Erythroblast (primary cell): Measurements from ENCODE around the gene PAN2.
A peak's percentile ranks its signal among the peaks of the same experiment; 100 is the strongest.
"Not testable (repeated sequence)": the region's sequence is repeated elsewhere in the genome, so short reads cannot be mapped to it uniquely, and the experiment has no call there.

Experiments used
- DNase-seq, 2 experiments: peaks; one replicate each; lab custom pipeline; 2025; lab: John Stamatoyannopoulos, UW
- GATA1 ChIP-seq: IDR thresholded peaks from 2 replicates; pipeline ENCODE4 v1.6.1; 2011; ENCODE audit warnings: low read depth, mild to moderate bottlenecking, control low read depth, low read length, moderate library complexity
- POLR2A ChIP-seq: IDR thresholded peaks from 2 replicates; pipeline ENCODE4 v1.6.1; 2011; ENCODE audit warnings: mild to moderate bottlenecking, low read length

The PAN2 gene

DNA sequence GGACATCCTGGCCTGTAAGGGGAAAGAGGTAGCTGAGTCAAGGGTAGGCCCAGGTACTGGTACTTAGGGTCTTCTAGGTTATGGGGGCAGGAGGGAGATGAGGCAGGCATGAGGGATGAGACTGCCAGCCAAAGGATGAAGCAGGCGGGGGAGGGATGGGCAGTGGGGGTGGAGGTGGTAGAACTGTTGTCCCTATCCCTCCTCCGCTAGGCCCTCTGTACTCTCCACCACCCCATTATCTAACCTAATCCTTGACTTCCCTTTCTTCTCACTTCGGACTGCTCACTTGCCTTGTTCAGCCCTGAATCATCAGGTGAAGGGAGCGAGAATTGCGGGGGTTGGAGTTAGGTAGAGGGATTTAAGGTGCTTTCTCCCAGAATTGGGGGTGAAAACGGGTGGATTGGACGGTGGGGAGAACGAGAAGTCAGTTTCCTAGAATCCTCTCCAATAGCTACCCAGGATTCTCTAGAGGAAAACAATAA is 562 bp downstream of the PAN2 start:
- DNase-seq, result no peak
- no peak for TF ChIP-seq POLR2A
- no peak for TF ChIP-seq GATA1

DNA sequence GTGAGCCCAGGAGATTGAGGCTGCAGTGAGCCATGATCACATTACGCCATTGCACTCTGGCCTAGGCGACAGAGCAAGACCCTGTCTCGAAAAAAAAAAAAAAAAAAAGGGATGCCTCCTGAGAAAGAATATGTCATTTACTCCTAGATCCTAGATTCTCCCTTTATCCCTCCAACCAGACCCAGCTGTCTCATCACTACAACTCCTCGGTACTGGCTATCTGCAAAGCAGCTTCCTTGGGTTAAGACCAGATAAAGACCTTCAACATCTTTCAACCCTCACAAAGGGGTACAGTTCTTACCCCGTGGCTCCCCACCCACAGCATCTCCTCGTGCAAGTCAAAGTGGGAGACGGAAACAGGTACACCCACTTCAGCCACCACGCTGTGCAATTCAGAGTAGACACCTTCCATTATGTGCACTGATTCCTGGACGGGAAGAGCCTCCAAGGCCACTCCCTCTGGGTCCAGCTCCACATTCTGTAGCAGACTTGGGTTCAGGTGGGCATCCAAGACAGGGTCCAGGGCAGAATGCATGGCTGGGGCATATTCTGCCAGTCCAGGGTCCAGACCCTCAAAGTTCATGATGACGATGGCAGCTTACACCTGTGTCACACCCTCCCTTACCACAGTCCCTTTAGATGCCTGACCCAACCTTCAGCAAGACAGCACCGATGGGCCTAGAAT is 1.1 kb downstream of the PAN2 start:
- TF ChIP-seq POLR2A (no peak), GATA1 (no peak)
- DNase-seq, result peak in 1 of 2 experiments; percentile 18

DNA sequence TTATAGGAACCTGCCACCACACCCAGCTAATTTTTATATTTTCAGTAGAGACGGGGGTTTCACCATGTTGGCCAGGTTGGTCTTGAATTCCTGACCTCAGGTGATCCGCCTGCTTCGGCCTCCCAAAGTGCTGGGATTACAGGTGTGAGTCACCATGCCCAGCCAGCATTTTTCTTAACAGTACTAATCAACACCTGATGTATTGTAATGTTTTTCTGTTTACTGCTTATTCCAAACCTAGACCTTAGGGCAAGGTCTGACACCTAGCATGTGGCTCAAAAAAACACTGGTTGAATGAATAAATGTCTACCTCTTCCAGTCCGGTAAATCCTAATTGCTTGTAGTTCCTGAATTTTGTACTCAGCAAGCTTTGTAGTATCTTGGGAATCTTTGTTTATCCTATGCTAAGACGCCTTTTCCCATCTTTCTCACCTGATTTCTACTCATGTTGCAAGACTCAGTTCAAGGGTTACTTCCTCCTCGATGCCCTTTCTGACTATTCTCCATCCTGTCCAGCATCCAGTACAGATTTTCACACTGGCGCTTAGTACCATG is 2.8 kb downstream of the PAN2 start:
- DNase-seq, result no peak
- TF ChIP-seq POLR2A, result no peak
- no peak for TF ChIP-seq GATA1

DNA sequence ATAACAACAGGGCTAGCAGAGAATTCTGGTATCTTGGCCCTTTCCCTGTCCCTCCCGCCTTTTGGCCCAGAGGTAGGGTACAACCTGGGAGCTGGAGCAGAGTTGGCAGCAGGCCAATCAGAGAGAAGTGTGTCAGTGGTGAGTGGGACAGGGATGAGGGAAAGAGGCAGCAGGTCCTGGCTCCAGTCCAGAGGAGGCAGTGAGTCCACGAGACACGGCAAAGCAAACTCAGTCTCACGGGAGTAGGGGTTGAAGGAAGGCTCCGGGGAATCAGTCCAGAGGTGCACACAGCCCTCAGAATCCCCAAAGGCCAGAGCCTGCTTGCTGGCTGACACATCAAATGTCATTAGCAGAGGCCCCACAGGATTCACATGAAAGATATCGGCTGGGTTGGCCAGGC is 7.3 kb downstream of the PAN2 start:
- DNase-seq, result no peak

DNA sequence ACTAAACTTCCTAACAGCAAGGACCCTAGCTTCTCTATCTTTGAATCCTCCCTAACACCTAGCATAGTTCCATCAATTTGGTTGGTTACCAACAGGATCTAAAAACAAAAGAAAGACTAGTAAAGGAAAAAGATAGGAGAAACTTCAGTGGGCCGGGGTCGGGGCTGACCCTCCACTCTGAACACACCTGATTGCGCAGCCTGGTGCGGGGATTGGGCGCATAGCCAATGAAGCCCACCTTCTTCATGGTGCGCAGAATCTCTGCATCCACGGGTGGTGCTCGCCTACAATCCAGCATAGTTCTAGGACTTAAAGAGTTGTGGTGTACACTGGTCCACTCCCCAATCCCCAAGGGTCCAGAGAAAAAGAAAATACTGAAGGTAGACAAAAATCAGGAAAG is 7.7 kb downstream of the PAN2 start:
- no peak for DNase-seq
- TF ChIP-seq POLR2A (no peak), GATA1 (no peak)

More for the DNA sequence above, 7.3 kb downstream of the PAN2 start:
- TF ChIP-seq POLR2A, result no peak
- no peak for TF ChIP-seq GATA1

DNA sequence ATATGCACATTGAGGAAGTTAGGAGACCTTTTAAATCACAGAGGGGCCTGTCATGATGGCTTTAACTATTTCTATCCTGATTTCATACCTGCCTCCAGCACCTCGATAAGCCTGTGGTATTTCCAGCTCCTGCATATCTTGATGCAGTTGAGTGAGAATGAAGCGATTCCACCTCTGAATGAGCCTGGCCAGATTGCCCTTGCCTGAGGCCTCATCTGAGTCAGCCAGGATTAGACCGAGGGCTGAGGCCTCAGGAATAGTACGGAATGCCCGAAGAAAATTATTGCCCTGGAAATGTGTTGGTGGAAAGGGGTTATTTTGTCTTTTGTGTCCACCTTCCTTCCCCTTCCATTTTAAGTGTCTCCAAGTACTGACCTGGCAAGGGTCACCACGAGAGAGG is 9.6 kb downstream of the PAN2 start:
- no peak for TF ChIP-seq GATA1
- TF ChIP-seq POLR2A, result no peak
- DNase-seq, result no peak

DNA sequence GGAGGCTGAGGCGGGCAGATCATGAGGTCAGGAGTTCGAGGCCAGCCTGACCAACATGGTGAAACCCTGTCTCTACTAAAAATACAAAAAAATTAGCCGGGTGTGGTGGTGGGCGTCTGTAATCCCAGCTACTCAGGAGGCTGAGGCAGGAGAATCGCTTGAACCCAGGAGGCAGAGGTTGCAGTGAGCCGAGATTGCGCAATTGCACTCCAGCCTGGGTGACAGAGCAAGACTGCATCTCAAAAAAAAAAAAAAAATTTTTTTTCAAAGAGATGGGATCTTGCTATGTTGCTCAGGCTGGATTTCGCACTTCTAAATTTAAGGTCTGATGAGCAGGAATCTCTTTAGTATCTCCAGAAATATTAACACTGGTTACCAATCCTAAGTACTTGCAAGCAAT is 12.2 kb downstream of the PAN2 start:
- DNase-seq, result not testable (repeated sequence)

DNA sequence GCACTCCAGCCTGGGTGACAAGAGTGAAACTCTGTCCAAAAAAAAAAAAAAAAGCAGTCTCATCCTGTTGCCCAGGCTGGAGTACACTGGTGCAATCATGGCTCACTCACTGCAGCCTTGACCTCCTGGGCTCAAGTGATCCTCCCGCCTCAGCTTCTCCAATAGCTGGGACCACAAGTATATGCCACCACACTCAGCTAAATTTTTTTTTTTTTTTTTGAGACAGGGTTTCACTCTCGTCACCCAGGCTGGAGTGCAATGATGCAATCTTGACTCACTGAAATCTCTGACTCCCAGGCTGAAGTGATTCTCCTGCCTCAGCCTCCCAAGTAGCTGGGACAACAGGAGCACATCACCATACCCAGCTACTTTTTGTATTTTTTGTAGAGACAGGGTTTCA is 12.8 kb downstream of the PAN2 start:
- TF ChIP-seq POLR2A, result no peak
- TF ChIP-seq GATA1, result no peak
- DNase-seq, result peak in 1 of 2 experiments; percentile 37

DNA sequence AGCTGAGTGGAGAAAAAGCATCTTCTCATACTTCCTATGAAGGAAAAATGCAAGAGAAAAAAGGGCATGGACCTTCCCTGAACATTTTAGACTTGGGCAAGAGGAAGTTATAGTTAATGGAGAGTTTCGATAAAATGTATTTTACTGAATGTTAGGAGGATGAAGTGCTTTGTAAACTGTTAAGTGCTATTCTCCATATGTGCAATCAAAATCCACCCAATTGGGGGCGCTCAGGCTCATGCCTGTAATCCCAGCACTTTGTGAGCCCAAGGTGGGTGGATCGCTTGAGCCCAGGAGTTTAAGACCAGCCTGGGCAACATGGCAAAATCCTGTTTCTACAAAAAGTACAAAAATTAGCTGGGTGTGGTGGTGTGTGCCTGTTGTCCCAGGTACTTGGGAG is 16.1 kb downstream of the PAN2 start:
- TF ChIP-seq GATA1, result no peak
- no peak for TF ChIP-seq POLR2A

DNA sequence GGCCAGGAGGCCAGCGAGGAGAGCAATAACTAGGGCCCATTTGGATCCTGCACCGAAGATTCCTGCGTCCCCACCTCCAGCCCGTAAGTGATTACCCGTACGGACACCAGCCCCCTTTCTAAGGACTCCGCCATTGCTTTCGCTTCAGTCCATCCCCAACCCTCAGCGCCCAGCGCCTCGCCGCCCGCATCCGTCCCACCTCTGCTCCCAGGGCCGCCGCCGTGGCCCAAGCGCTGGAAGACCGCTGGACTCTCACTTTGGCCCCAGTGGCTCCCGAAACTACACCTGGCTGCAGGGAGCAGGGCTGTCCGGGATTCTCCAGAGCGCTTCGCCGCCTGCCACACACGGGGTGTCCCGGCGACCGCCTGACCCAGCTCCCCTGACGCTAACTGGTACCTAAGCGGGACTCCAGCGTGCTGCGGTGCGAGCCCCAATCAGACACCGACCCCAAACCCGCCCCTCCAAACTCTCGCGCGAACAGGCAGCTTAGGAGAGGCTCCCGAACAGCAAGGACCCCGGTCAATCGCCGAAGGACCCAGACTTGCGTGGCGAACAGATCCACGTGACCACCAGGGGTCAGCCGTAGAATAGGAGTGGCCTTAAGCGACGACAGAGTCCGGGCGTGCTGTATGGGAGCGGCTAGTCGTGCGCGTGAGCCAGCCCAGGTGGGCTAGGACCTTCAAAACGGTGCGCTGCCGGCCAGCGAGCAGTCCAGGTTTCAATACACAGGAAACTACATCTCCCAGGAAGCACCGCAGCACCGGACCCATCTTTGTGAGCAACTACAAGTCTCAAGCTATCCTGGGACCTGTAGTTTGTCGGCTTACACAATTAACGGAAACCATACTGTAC is 18.0 kb downstream of the PAN2 start, which contains the start of gene CNPY2:
CNPY2 (minus strand) TSS at position 367 of the 852 bp plus-strand sequence. CDS start 771 bp downstream, outside the sequence.
- no peak for TF ChIP-seq GATA1
- TF ChIP-seq POLR2A, result peak; percentile 85
- peak; percentile 96 to 97 for DNase-seq

More for the DNA sequence above, 16.1 kb downstream of the PAN2 start:
- DNase-seq, result no peak

DNA sequence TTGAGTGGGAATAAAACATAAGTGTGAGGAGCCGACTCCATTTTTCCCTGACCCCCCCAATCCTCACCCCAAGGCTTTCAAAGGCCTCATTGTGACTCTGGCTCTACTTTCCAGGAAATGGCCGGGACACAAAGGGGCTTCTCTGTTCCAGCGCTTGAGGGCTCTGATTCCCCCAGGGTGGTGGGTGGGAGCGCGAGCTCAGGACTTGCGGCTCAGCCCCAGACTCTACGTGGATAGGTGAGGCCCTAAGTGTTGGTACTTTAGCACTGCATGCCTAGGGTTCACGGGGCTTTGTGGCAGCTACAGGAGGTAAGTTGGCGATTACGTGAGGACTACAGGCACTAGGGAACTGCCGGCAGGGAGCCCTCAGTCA is 18.6 kb downstream of the PAN2 start:
- peak in 1 of 2 experiments; percentile 63 for DNase-seq
- TF ChIP-seq POLR2A, result no peak
- TF ChIP-seq GATA1, result no peak

DNA sequence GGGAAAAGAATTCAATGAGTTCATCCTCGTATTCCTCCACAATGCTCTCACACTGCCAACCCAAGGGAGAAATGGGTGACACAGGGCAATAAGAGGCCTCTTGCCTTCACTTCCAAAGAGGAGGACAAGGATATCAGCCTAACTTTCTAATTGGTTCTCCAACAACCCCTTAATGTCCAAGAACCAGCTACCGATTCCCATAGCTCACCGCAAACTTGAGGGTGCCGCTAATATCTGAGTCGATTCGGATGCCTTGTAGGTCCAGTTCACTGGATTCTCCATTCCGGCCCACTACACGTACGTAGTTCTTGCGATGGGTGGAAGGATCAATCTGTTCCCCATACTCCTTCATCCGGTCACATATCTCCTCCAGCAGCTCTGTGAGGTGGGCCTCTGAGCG is 22.8 kb downstream of the PAN2 start:
- DNase-seq, result no peak
- TF ChIP-seq GATA1 (no peak), POLR2A (no peak)

DNA sequence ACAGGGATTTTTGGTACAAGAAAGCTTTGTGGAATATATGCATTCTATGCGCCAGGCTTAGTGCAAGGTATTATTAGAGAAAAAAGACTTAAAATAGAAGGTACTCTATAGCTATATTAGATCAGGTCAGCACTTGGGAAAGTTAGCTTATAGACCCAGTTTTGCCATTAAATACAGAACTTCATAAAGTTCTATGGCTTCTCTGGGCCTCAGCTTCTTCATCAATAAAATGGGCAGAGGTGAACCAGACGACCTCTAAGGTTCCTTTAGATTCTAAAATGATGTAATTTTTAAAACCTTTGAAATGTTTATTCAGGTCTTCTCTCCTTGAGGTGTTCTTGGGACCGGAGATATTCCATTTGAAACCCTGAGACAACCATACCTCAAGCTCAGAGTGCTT is 25.1 kb downstream of the PAN2 start:
- DNase-seq, result no peak
- TF ChIP-seq GATA1 (no peak), POLR2A (no peak)
